Testis (tissue), 3 donors: ENCODE data around the gene CHRNB2. TPM values are rescaled to one million over a fixed set of nuclear protein-coding genes. Genes with fewer than 3 reads are reported as not detected.

Experiments used
- DNase-seq: peaks from one replicate; pipeline ENCODE4 v3.0.0-alpha.2; 2019
- H3K27ac ChIP-seq, 2 donors: fragments of 200-600 bp; sonication (generic); one replicate each; pipeline ENCODE4 v1.5.1; 2019
- H3K27me3 ChIP-seq: fragments of 200-600 bp; sonication (generic); one replicate; pipeline ENCODE4 v1.5.1; 2019
- H3K36me3 ChIP-seq: fragments of 200-600 bp; sonication (generic); one replicate; pipeline ENCODE4 v1.5.1; 2017; ENCODE audit warnings: low read depth; ENCODE audit errors: missing control alignments
- H3K4me1 ChIP-seq: fragments of 200-600 bp; sonication (generic); one replicate; pipeline ENCODE4 v1.5.1; 2019
- H3K4me3 ChIP-seq, 2 donors: fragments of 200-600 bp; sonication (generic); one replicate each; pipeline ENCODE4 v1.5.1; 2017 to 2019
- H3K9me3 ChIP-seq: fragments of 200-600 bp; sonication (generic); one replicate; pipeline ENCODE4 v1.5.1; 2017
- CTCF ChIP-seq, 3 experiments: fragments of 450-650 bp in 2 of 3; fragments of 200-600 bp in 1 of 3; sonication (generic) in 1 of 3; IDR thresholded peaks; one replicate each; pipeline ENCODE4 v1.5.1; 2016 to 2019; ENCODE audit warnings: antibody characterized with exemption in 3 of 3, mild to moderate bottlenecking in 2 of 3, moderate library complexity in 1 of 3
- POLR2A ChIP-seq: fragments of 450-650 bp; IDR thresholded peaks from one replicate; pipeline ENCODE4 v1.6.1; 2017; ENCODE audit warnings: antibody characterized with exemption, mild to moderate bottlenecking, moderate library complexity
- WGBS, 2 donors: methylation state at CpG; one replicate each; pipeline ENCODE4 v1.1.5; 2018; 5-methylcytosine and 5-hydroxymethylcytosine counted together
- intact Hi-C: fragments of 100-400 bp; cut with DNase I; formaldehyde crosslinking; loops from one replicate; pipeline ENCODE4 v1.15.1; 2023; ENCODE audit warnings: low total_unique reads
- polyA plus RNA-seq: library from polyadenylated mRNA; stranded (reverse); fragments of 350-450 nt; fragmentation: Illumina TruSeq; extraction: RNeasy Lipid Tissue Mini Kit (QIAGEN cat#74804); gene quantifications from one replicate; pipeline ENCODE4 v1.2.3, GENCODE V29; 2014; ENCODE audit warnings: low read depth, low replicate concordance; ENCODE audit not compliant: insufficient read depth
- total RNA-seq, 2 donors: library from RNA; depleted of rRNA; stranded (reverse); fragments of >200 nt; gene quantifications; one replicate each; pipeline ENCODE4 v1.2.3, GENCODE V29; 2016

CHRNB2 gene
- total and polyA plus RNA-seq, 3 donors from 2014 or later, result 1.2 to 1.3 (median 1.3) TPM

GRCh38 chr1:154575147-154575927 is 7.8 kb downstream of the CHRNB2 start:
- no peak for DNase-seq
- no peak for TF ChIP-seq CTCF (IDR thresholded peaks at IDR 0.05)
- no peak for TF ChIP-seq POLR2A
- H3K27me3 ChIP-seq, result no peaks in the 10 kb centered on the region
- H3K4me1 ChIP-seq, result peaks cover 10% of the 10 kb centered on the region
- intact Hi-C loops, result no loop called here
- H3K4me3 ChIP-seq, result no peak overlapping the region
- H3K36me3 ChIP-seq, result no peaks in the 10 kb centered on the region
- WGBS, 2 donors, result 83 to 84% methylated on average over 10 of the region's 10 CpGs
- H3K27ac ChIP-seq, result no peak overlapping the region
- no peaks in the 10 kb centered on the region for H3K9me3 ChIP-seq

- no peaks in the 10 kb centered on the region for H3K9me3 ChIP-seq
- no peaks in the 10 kb centered on the region for H3K36me3 ChIP-seq
- no peak for TF ChIP-seq POLR2A
- TF ChIP-seq CTCF (IDR thresholded peaks at IDR 0.05), result no peak
- no peak overlapping the region for H3K27ac ChIP-seq
- peaks cover 10% of the 10 kb centered on the region for H3K4me1 ChIP-seq
- 68 to 79% methylated on average over 8 of the region's 8 CpGs for WGBS, 2 donors
- intact Hi-C loops, result no loop called here
- no peaks in the 10 kb centered on the region for H3K27me3 ChIP-seq
- no peak overlapping the region for H3K4me3 ChIP-seq
- DNase-seq, result no peak
These were observed 8.5 kb downstream of the CHRNB2 start for GRCh38 chr1:154575951-154576566.

GRCh38 chr1:154577346-154578057 is 9.9 kb downstream of the CHRNB2 start:
- no peak for DNase-seq
- 40 to 58% methylated on average over 4 to 7 of the region's 7 CpGs for WGBS, 2 donors
- Histone ChIP-seq H3K36me3 (no peaks in the 10 kb centered on the region), H3K27me3 (no peaks in the 10 kb centered on the region), H3K4me3 (no peak overlapping the region), H3K9me3 (no peaks in the 10 kb centered on the region), H3K27ac (no peak overlapping the region), H3K4me1 (peaks cover 10% of the 10 kb centered on the region)
- intact Hi-C loops, result no loop called here
- TF ChIP-seq POLR2A (no peak), CTCF (IDR thresholded peaks at IDR 0.05) (no peak)

GRCh38 chr1:154578058-154578418 is 10.5 kb downstream of the CHRNB2 start:
- Histone ChIP-seq H3K27ac (no peak overlapping the region), H3K36me3 (no peaks in the 10 kb centered on the region), H3K27me3 (no peaks in the 10 kb centered on the region), H3K4me3 (no peak overlapping the region), H3K9me3 (no peaks in the 10 kb centered on the region), H3K4me1 (peaks cover 10% of the 10 kb centered on the region)
- no peak for TF ChIP-seq CTCF (IDR thresholded peaks at IDR 0.05)
- TF ChIP-seq POLR2A, result no peak
- DNase-seq, result no peak
- 28 to 39% methylated on average over 6 of the region's 6 CpGs for WGBS, 2 donors
- intact Hi-C loops, result no loop called here
